ENCODE measurements around the gene CLPSL2.

CLPSL2 gene

DNA sequence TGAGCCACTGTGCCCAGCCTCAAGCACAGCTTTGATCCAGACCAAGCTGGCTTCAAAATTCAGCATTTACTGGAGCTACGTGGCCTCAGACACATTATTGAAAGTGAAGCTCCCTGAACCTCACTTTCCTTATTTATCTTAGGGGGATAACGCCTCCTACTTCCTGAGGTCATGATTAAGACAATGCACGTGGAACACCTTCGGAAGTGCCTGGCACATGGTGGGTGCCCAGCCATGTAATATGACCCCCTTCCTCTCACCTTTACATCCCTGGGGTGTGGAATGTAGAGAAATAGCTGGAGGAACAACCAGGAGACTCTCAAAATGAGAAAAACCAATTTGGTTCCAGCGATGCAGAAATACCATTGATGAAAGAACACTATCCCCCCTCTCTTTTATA is 22.3 kb downstream of the CLPSL2 start:
- no peak for DNase-seq (ENCODE audit: low read depth, low spot score)
- H3K4me3 ChIP-seq (ENCODE audit: insufficient read length, low read depth), result no peak overlapping the region
- H3K27me3 ChIP-seq (ENCODE audit: insufficient read depth, insufficient read length), result no peaks in the 10 kb centered on the region
- no peaks in the 10 kb centered on the region for H3K9me3 ChIP-seq (ENCODE audit: insufficient read depth, low read length)
- H3K4me1 ChIP-seq (ENCODE audit: insufficient read depth, insufficient read length), result peaks cover 4% of the 10 kb centered on the region
- no peaks in the 10 kb centered on the region for H3K36me3 ChIP-seq (ENCODE audit: insufficient read depth, insufficient read length, low read length)
- H3K9ac ChIP-seq (ENCODE audit: insufficient read length, low read depth), result no peak overlapping the region
- TF ChIP-seq SUZ12 (IDR thresholded peaks at IDR 0.05; ENCODE audit: extremely low read depth, insufficient read depth, insufficient read length) (no peak), YY1 (IDR thresholded peaks at IDR 0.05; ENCODE audit: insufficient read depth, insufficient read length) (no peak), ZNF274 (IDR thresholded peaks at IDR 0.05; ENCODE audit: low read depth, low read length) (no peak)

- Histone ChIP-seq H3K4me1 (ENCODE audit: insufficient read depth, insufficient read length) (peaks cover 7% of the 10 kb centered on the region), H3K36me3 (ENCODE audit: insufficient read depth, insufficient read length, low read length) (no peaks in the 10 kb centered on the region), H3K9ac (ENCODE audit: insufficient read length, low read depth) (no peak overlapping the region), H3K9me3 (ENCODE audit: insufficient read depth, low read length) (no peaks in the 10 kb centered on the region), H3K27me3 (ENCODE audit: insufficient read depth, insufficient read length) (peaks cover 7% of the 10 kb centered on the region), H3K4me3 (ENCODE audit: insufficient read length, low read depth) (no peak overlapping the region)
- no peak for DNase-seq (ENCODE audit: low read depth, low spot score)
- TF ChIP-seq ZNF274 (IDR thresholded peaks at IDR 0.05; ENCODE audit: low read depth, low read length) (no peak), YY1 (IDR thresholded peaks at IDR 0.05; ENCODE audit: insufficient read depth, insufficient read length) (no peak), SUZ12 (IDR thresholded peaks at IDR 0.05; ENCODE audit: extremely low read depth, insufficient read depth, insufficient read length) (no peak)
Observed at GRCh38 chr6:35801148-35801547, 24.8 kb downstream of the CLPSL2 start.

DNA sequence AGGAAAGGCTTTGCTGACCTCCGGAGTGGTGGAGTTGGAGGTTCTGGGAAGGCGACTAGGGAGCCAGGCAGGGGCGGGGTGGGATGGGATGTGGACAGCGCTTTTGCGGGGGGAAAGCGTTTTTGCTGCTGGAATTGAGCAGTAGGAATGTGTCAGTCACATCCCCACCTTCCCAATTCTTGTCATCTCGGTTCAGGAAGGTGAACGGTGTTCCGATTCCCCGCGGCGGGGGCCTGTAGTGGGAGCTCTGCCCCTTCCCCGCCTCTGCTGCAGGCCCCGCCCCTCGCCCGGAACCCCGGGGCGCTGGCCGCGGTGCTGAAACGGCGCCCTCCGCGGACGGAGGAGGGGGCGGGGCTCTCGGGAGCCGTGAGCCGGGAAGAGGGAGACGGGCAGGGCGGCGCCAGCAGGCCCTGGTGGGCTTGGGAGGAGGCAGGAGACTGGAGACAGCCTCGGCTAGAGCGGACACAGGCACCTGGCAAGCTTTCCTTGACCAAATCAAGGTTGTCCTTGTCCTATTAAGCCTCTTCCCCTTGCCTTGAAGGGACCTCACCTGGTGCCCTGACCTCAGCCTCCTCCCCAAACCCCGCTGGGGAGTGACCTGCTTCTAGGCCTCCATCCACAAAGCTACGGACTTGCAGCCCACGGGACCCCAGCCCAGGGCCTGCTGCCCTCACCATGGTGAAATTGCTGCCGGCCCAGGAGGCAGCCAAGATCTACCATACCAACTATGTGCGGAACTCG is 28.8 kb downstream of the CLPSL2 start, which contains the start of gene LHFPL5:
LHFPL5 (plus strand) TSS at position 357 of the 741 bp plus-strand sequence; CDS start at position 676, 319 bp downstream.
- Histone ChIP-seq H3K9ac (ENCODE audit: insufficient read length, low read depth) (no peak within 1 kb of the TSS), H3K4me3 (ENCODE audit: insufficient read length, low read depth) (peak within 1 kb of the TSS; percentile 33)
- peak; percentile 38 for DNase-seq (ENCODE audit: low read depth, low spot score)

DNA sequence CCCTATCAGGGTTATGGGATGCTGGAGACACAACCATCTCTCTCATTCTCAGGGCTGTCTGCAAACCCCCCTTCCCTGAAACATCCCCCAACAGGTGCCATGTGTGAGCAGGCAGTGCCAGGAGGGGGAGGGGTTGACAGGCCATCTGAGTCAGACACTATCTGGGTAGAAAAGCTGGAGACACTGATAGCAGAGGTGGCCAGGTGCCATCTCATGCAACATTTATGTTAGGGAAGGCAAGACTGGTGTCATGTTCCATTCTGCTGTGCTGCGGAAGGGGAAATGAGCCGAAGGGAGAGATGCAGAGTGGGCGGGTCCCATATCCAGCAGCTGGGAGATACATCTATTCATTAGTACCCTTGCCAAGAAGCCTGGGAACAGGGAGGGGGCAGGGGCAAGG is 32.3 kb downstream of the CLPSL2 start:
- no peak for DNase-seq (ENCODE audit: low read depth, low spot score)
- Histone ChIP-seq H3K36me3 (ENCODE audit: insufficient read depth, insufficient read length, low read length) (no peaks in the 10 kb centered on the region), H3K4me1 (ENCODE audit: insufficient read depth, insufficient read length) (peaks cover 3% of the 10 kb centered on the region), H3K9me3 (ENCODE audit: insufficient read depth, low read length) (no peaks in the 10 kb centered on the region), H3K27me3 (ENCODE audit: insufficient read depth, insufficient read length) (peaks cover 12% of the 10 kb centered on the region), H3K9ac (ENCODE audit: insufficient read length, low read depth) (no peak overlapping the region), H3K4me3 (ENCODE audit: insufficient read length, low read depth) (no peak overlapping the region)
- TF ChIP-seq YY1 (IDR thresholded peaks at IDR 0.05; ENCODE audit: insufficient read depth, insufficient read length) (no peak), SUZ12 (IDR thresholded peaks at IDR 0.05; ENCODE audit: extremely low read depth, insufficient read depth, insufficient read length) (no peak), ZNF274 (IDR thresholded peaks at IDR 0.05; ENCODE audit: low read depth, low read length) (no peak)

More for the DNA sequence above, 28.8 kb downstream of the CLPSL2 start, which contains the start of gene LHFPL5:
- Histone ChIP-seq H3K36me3 (ENCODE audit: insufficient read depth, insufficient read length, low read length) (no peaks in the 10 kb centered on the region), H3K27me3 (ENCODE audit: insufficient read depth, insufficient read length) (peaks cover 12% of the 10 kb centered on the region), H3K9me3 (ENCODE audit: insufficient read depth, low read length) (no peaks in the 10 kb centered on the region), H3K4me1 (ENCODE audit: insufficient read depth, insufficient read length) (peaks cover 3% of the 10 kb centered on the region)
- no peak for TF ChIP-seq YY1 (IDR thresholded peaks at IDR 0.05; ENCODE audit: insufficient read depth, insufficient read length)
- no peak for TF ChIP-seq ZNF274 (IDR thresholded peaks at IDR 0.05; ENCODE audit: low read depth, low read length)
- TF ChIP-seq SUZ12 (IDR thresholded peaks at IDR 0.05; ENCODE audit: extremely low read depth, insufficient read depth, insufficient read length), result no peak

GRCh38 chr6:35809809-35810208 is 33.4 kb downstream of the CLPSL2 start:
- peaks cover 3% of the 10 kb centered on the region for H3K4me1 ChIP-seq (ENCODE audit: insufficient read depth, insufficient read length)

GRCh38 chr6:35810971-35811698 is 34.7 kb downstream of the CLPSL2 start:
- no peak for DNase-seq (ENCODE audit: low read depth, low spot score)
- Histone ChIP-seq H3K36me3 (ENCODE audit: insufficient read depth, insufficient read length, low read length) (no peaks in the 10 kb centered on the region), H3K9me3 (ENCODE audit: insufficient read depth, low read length) (no peaks in the 10 kb centered on the region), H3K4me1 (ENCODE audit: insufficient read depth, insufficient read length) (no peaks in the 10 kb centered on the region), H3K27me3 (ENCODE audit: insufficient read depth, insufficient read length) (peaks cover 5% of the 10 kb centered on the region), H3K4me3 (ENCODE audit: insufficient read length, low read depth) (no peak overlapping the region), H3K9ac (ENCODE audit: insufficient read length, low read depth) (no peak overlapping the region)
- no peak for TF ChIP-seq SUZ12 (IDR thresholded peaks at IDR 0.05; ENCODE audit: extremely low read depth, insufficient read depth, insufficient read length)
- no peak for TF ChIP-seq ZNF274 (IDR thresholded peaks at IDR 0.05; ENCODE audit: low read depth, low read length)
- TF ChIP-seq YY1 (IDR thresholded peaks at IDR 0.05; ENCODE audit: insufficient read depth, insufficient read length), result no peak

More at GRCh38 chr6:35809809-35810208, 33.4 kb downstream of the CLPSL2 start:
- TF ChIP-seq SUZ12 (IDR thresholded peaks at IDR 0.05; ENCODE audit: extremely low read depth, insufficient read depth, insufficient read length), result no peak
- no peak for TF ChIP-seq YY1 (IDR thresholded peaks at IDR 0.05; ENCODE audit: insufficient read depth, insufficient read length)
- no peak for TF ChIP-seq ZNF274 (IDR thresholded peaks at IDR 0.05; ENCODE audit: low read depth, low read length)
- Histone ChIP-seq H3K4me3 (ENCODE audit: insufficient read length, low read depth) (no peak overlapping the region), H3K9ac (ENCODE audit: insufficient read length, low read depth) (no peak overlapping the region), H3K27me3 (ENCODE audit: insufficient read depth, insufficient read length) (peaks cover 12% of the 10 kb centered on the region), H3K36me3 (ENCODE audit: insufficient read depth, insufficient read length, low read length) (no peaks in the 10 kb centered on the region), H3K9me3 (ENCODE audit: insufficient read depth, low read length) (no peaks in the 10 kb centered on the region)
- no peak for DNase-seq (ENCODE audit: low read depth, low spot score)

GRCh38 chr6:35811699-35811995 is 35.2 kb downstream of the CLPSL2 start:
- Histone ChIP-seq H3K4me3 (ENCODE audit: insufficient read length, low read depth) (no peak overlapping the region), H3K9ac (ENCODE audit: insufficient read length, low read depth) (no peak overlapping the region), H3K4me1 (ENCODE audit: insufficient read depth, insufficient read length) (no peaks in the 10 kb centered on the region), H3K27me3 (ENCODE audit: insufficient read depth, insufficient read length) (no peaks in the 10 kb centered on the region), H3K9me3 (ENCODE audit: insufficient read depth, low read length) (no peaks in the 10 kb centered on the region), H3K36me3 (ENCODE audit: insufficient read depth, insufficient read length, low read length) (no peaks in the 10 kb centered on the region)
- TF ChIP-seq ZNF274 (IDR thresholded peaks at IDR 0.05; ENCODE audit: low read depth, low read length) (no peak), YY1 (IDR thresholded peaks at IDR 0.05; ENCODE audit: insufficient read depth, insufficient read length) (no peak), SUZ12 (IDR thresholded peaks at IDR 0.05; ENCODE audit: extremely low read depth, insufficient read depth, insufficient read length) (no peak)
- DNase-seq (ENCODE audit: low read depth, low spot score), result no peak

Measured in NT2/D1 (cell line).